K562 (cell line): ENCODE measurements around the gene ACTG2. TPM values are rescaled to one million over a fixed set of nuclear protein-coding genes. Genes with fewer than 3 reads are reported as not detected.

Experiments
- ATAC-seq: fragments of 200-7000 bp; cut with Tn5 transposase; 3 replicates; pipeline ENCODE4 v1.9.1; 2020; ENCODE audit warnings: moderate library complexity
- BruUV-seq: library from RNA; stranded (reverse); fragments of 400-500 nt; replicated peaks from 2 replicates; lab custom pipeline; 2021; lab: Mats Ljungman, UMichigan
- CTCF ChIA-PET: fragments of 300-600 bp; formaldehyde crosslinking; extraction: SDS; loops from one replicate; lab custom pipeline; 2021; ENCODE audit warnings: low intra/inter-chr PET ratio; lab: Yijun Ruan, JAX
- POLR2A ChIA-PET: fragments of 300-600, 350-650 bp; sonication (Branson Sonifier 250); formaldehyde crosslinking; extraction: SDS; loops from one replicate; lab custom pipeline; 2021; ENCODE audit warnings: antibody characterized with exemption, inconsistent platforms; lab: Yijun Ruan, JAX
- DNase-seq, 4 experiments: peaks; one replicate each; pipeline versions ENCODE4 v3.0.0 to v3.0.0-alpha.2; 2011 to 2018; ENCODE audit warnings: low spot score in 3 of 4, mixed read lengths in 3 of 4; ENCODE audit errors: extremely low read depth in 1 of 4
- FAIRE-seq: peaks from 2 replicates; lab custom pipeline; 2011; peaks lifted over from hg19 to GRCh38; lab: Jason Lieb, UNC
- H2AFZ ChIP-seq: 2 replicates; pipeline ENCODE4 v1.6.0; 2011; ENCODE audit warnings: low read depth, low read length, control low read depth, inconsistent platforms
- H3K27ac ChIP-seq: fragments of 200-600 bp; 3 replicates; pipeline ENCODE4 v1.8.0; 2011; ENCODE audit warnings: low read depth, mild to moderate bottlenecking, control low read depth, inconsistent platforms, low read length, moderate library complexity, mixed read lengths; ENCODE audit errors: extremely low read depth
- H3K27me3 ChIP-seq, 2 experiments: fragments of 300-600 bp in 1 of 2; 2 replicates in 1 of 2; 3 replicates in 1 of 2; pipeline versions ENCODE4 v1.6.0 to v1.8.0; 2011; ENCODE audit warnings: inconsistent platforms in 2 of 2, low read length in 2 of 2, mild to moderate bottlenecking in 1 of 2, mixed read lengths in 1 of 2, moderate library complexity in 1 of 2; ENCODE audit not compliant: control insufficient read depth in 2 of 2, insufficient read depth in 2 of 2
- H3K36me3 ChIP-seq: fragments of 300-600 bp; 3 replicates; pipeline ENCODE4 v1.8.0; 2011; ENCODE audit warnings: mild to moderate bottlenecking, low read length, inconsistent platforms; ENCODE audit not compliant: control insufficient read depth, insufficient read depth
- H3K4me1 ChIP-seq, 2 experiments: fragments of 200-600 bp in 1 of 2; replicated peaks in 1 of 2; 2 replicates in 1 of 2; 3 replicates in 1 of 2; pipeline versions ENCODE4 v1.5.1 to v1.8.0; 2011; ENCODE audit warnings: inconsistent platforms in 2 of 2, low read length in 2 of 2, mild to moderate bottlenecking in 1 of 2, mixed read lengths in 1 of 2, moderate library complexity in 1 of 2; ENCODE audit not compliant: control insufficient read depth in 2 of 2, insufficient read depth in 2 of 2
- H3K4me2 ChIP-seq: 2 replicates; pipeline ENCODE4 v1.6.1; 2011; ENCODE audit warnings: low read length, control low read depth, inconsistent platforms, mixed read lengths; ENCODE audit not compliant: insufficient read depth
- H3K4me3 ChIP-seq: fragments of 200-600 bp; sonication (generic), shearing (Covaris generic); 2 replicates; pipeline ENCODE4 v1.5.1; 2016; ENCODE audit warnings: control low read depth, inconsistent platforms
- H3K79me2 ChIP-seq: fragments of 200-600 bp; 3 replicates; pipeline ENCODE4 v1.8.0; 2011; ENCODE audit warnings: low read length, inconsistent platforms; ENCODE audit not compliant: control insufficient read depth, insufficient read depth
- H3K9ac ChIP-seq, 2 experiments: 2 replicates each; pipeline versions ENCODE4 v1.6.0 to v1.6.1; 2011; ENCODE audit warnings: low read depth in 2 of 2, low read length in 2 of 2, control low read depth in 1 of 2, inconsistent platforms in 1 of 2, mild to moderate bottlenecking in 1 of 2, mixed read lengths in 1 of 2; ENCODE audit not compliant: insufficient read depth in 1 of 2
- H3K9me1 ChIP-seq: one replicate; pipeline ENCODE4 v1.6.0; 2011; ENCODE audit warnings: inconsistent platforms, mild to moderate bottlenecking, low read length, moderate library complexity; ENCODE audit not compliant: control insufficient read depth, insufficient read depth
- H3K9me3 ChIP-seq: replicated peaks from 2 replicates; pipeline ENCODE4 v1.5.1; 2011; ENCODE audit warnings: low read depth, low read length, inconsistent platforms; ENCODE audit not compliant: control insufficient read depth, insufficient read depth
- H4K20me1 ChIP-seq: replicated peaks from 2 replicates; pipeline ENCODE4 v1.6.1; 2011; ENCODE audit warnings: low read length, inconsistent platforms, mixed read lengths; ENCODE audit not compliant: control insufficient read depth, insufficient read depth
- ADNP ChIP-seq: fragments of 200-800 bp; sonication (Bioruptor generic); IDR thresholded peaks from 2 replicates; pipeline ENCODE4 v1.6.1; 2016; ENCODE audit warnings: missing genetic modification characterization, missing compliant biosample characterization
- BCL6 ChIP-seq: fragments of 250-450 bp; sonication (Bioruptor Pico); IDR thresholded peaks from 2 replicates; pipeline ENCODE4 v1.4.0; 2020
- NEUROD1 ChIP-seq: fragments of 150-350 bp; IDR thresholded peaks from 2 replicates; pipeline ENCODE4 v1.6.1; 2014; ENCODE audit warnings: borderline replicate concordance, low read length, low read depth; ENCODE audit not compliant: partially characterized antibody
- SNIP1 ChIP-seq: fragments of 450-650 bp; IDR thresholded peaks from 2 replicates; pipeline ENCODE4 v1.7.1; 2017; ENCODE audit warnings: low read depth, mild to moderate bottlenecking
- ZNF311 ChIP-seq: fragments of 250-450 bp; sonication (Bioruptor Pico); IDR thresholded peaks from 2 replicates; pipeline ENCODE4 v1.4.0; 2020; ENCODE audit warnings: mild to moderate bottlenecking, moderate library complexity
- ZNF589 ChIP-seq: fragments of 200-800 bp; sonication (Bioruptor generic); IDR thresholded peaks from 2 replicates; pipeline ENCODE4 v1.6.1; 2016; ENCODE audit warnings: low read depth, missing genetic modification characterization, missing compliant biosample characterization
- WGBS: fragments of 100-300 bp; shearing (Covaris generic); methylation state at CpG from one replicate; pipeline ENCODE4 v1.1.6; 2016; ENCODE audit warnings: low coverage, mixed read lengths; ENCODE audit not compliant: insufficient coverage; ENCODE audit errors: missing lambda C conversion rate; 5-methylcytosine and 5-hydroxymethylcytosine counted together
- in situ Hi-C: fragments of 300-500 bp; cut with MboI; formaldehyde crosslinking; loops from 4 replicates; pipeline ENCODE4 v1.15.0; 2018; ENCODE audit warnings: inconsistent platforms, mixed read lengths
- intact Hi-C: fragments of 100-400 bp; cut with micrococcal nuclease; formaldehyde crosslinking; loops from 2 replicates; pipeline ENCODE4 v1.14.2; 2022
- polyA plus RNA-seq, 8 experiments: library from polyadenylated mRNA; depleted of rRNA in 4 of 8; stranded (reverse) in 5 of 8; unstranded in 3 of 8; fragments of >200 nt; fragmentation: Nextera tagmentation in 2 of 8; fragmentation: Illumina TruSeq in 1 of 8; extraction: Ambion mirVana in 2 of 8; extraction: Trizol in 1 of 8; gene quantifications; 2 replicates each; pipeline versions ENCODE4 v1.2.1 to v1.2.3, GENCODE V29; 2011 to 2014; ENCODE audit warnings: inconsistent platforms in 1 of 8, missing spikeins in 1 of 8
- total RNA-seq, 7 experiments: library from RNA; depleted of rRNA in 6 of 7; stranded (reverse); fragments of >200 nt in 6 of 7; fragmentation: Illumina TruSeq in 2 of 7; extraction: Trizol in 2 of 7; gene quantifications; 2 replicates each; pipeline versions ENCODE4 v1.2.1 to v1.2.3, GENCODE V29; 2011 to 2021; ENCODE audit warnings: low replicate concordance in 1 of 7
- TF ChIP-seq, protein P1 (sequence below): sonication (generic); formaldehyde crosslinking; IDR thresholded peaks from 2 replicates; pipeline ENCODE4 v1.8.0; 2023; ENCODE audit warnings: mild to moderate bottlenecking, missing genetic modification reagents

ACTG2 gene
- total and polyA plus RNA-seq, 9 of the 15 experiments (the other 6 are each of a cell fraction or from before 2014, with no cell fraction given), result 0.06 to 0.60 TPM; not detected in 7

DNA sequence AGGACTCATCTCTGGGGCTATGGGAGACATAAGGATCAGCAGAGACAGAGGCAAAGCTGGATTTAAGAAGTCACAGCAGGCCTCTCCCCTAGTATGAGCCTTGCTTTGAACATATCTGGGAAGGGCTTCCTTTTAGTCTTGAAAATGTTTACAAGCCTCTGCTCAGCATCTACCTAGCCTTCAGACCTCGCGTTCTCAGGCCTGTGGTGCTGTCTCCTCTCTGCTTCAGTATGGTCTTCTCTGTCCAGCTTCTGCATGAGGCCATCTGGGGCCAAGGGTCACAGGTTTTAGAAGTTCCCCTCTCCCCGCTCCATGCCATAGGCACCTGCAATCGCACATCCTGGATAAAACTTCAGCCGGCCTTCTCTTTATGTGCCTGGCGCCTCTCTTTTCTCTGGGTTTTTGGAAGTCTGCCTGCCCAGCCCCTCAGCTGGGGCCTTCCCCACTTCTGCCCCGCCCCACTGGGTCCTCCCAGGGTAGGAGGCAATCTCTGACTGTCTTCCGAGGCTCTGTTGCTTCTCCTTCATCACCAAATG lies 7.1 kb downstream of the ACTG2 start:
- H3K4me3 ChIP-seq, result no peak overlapping the region
- no peaks in the 10 kb centered on the region for H3K9me1 ChIP-seq
- no peak for ATAC-seq
- H2AFZ ChIP-seq, result no peak overlapping the region
- no peak for DNase-seq
- peaks cover 0 to 2% of the 10 kb centered on the region in 2 experiments; a peak in 1 of 5 replicates for H3K4me1 ChIP-seq
- BruUV-seq, result no TSS peak
- CTCF ChIA-PET, result no interaction called here
- no peak overlapping the region for H3K27ac ChIP-seq
- TF ChIP-seq, protein P1, sequence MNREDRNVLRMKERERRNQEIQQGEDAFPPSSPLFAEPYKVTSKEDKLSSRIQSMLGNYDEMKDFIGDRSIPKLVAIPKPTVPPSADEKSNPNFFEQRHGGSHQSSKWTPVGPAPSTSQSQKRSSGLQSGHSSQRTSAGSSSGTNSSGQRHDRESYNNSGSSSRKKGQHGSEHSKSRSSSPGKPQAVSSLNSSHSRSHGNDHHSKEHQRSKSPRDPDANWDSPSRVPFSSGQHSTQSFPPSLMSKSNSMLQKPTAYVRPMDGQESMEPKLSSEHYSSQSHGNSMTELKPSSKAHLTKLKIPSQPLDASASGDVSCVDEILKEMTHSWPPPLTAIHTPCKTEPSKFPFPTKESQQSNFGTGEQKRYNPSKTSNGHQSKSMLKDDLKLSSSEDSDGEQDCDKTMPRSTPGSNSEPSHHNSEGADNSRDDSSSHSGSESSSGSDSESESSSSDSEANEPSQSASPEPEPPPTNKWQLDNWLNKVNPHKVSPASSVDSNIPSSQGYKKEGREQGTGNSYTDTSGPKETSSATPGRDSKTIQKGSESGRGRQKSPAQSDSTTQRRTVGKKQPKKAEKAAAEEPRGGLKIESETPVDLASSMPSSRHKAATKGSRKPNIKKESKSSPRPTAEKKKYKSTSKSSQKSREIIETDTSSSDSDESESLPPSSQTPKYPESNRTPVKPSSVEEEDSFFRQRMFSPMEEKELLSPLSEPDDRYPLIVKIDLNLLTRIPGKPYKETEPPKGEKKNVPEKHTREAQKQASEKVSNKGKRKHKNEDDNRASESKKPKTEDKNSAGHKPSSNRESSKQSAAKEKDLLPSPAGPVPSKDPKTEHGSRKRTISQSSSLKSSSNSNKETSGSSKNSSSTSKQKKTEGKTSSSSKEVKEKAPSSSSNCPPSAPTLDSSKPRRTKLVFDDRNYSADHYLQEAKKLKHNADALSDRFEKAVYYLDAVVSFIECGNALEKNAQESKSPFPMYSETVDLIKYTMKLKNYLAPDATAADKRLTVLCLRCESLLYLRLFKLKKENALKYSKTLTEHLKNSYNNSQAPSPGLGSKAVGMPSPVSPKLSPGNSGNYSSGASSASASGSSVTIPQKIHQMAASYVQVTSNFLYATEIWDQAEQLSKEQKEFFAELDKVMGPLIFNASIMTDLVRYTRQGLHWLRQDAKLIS, result no peak
- TF ChIP-seq BCL6 (CRISPR knock-in tag) (no peak), SNIP1 (no peak), ZNF589 (CRISPR knock-in tag) (no peak), ADNP (no peak), NEUROD1 (no peak), ZNF311 (no peak)
- no peaks in the 10 kb centered on the region for H3K36me3 ChIP-seq
- POLR2A ChIA-PET, result no interaction called here
- H4K20me1 ChIP-seq, result no peaks in the 10 kb centered on the region
- in situ Hi-C loops, result no loop called here
- no peak overlapping the region for H3K9ac ChIP-seq
- H3K9me3 ChIP-seq, result no peaks in the 10 kb centered on the region; the same call in 1 of the 2 replicates
- intact Hi-C loops, result no loop called here
- no peaks in the 10 kb centered on the region; a peak in 1 of 5 replicates for H3K27me3 ChIP-seq
- no peaks in the 10 kb centered on the region for H3K79me2 ChIP-seq
- 19% methylated on average over 7 of the region's 8 CpGs for WGBS
- FAIRE-seq, result no peak
- no peak overlapping the region for H3K4me2 ChIP-seq
